Activated T-helper 1 cell treated with Interleukin-2 at 50 U/mL for 16 hours (primary cell): ENCODE data around the gene ABL1.
"Not testable (repeated sequence)": the region's sequence is repeated elsewhere in the genome, so short reads cannot be mapped to it uniquely, and the experiment has no call there.

Source experiments
- DNase-seq: peaks from one replicate; pipeline ENCODE4 v3.0.0-alpha.2; 2020; ENCODE audit warnings: low read depth

ABL1 gene

GRCh38 chr9:130825351-130825651 is 9.8 kb upstream of the ABL1 start:
- no peak for DNase-seq

- no peak for DNase-seq
Measured at GRCh38 chr9:130825809-130826208, 9.2 kb upstream of the ABL1 start.

GRCh38 chr9:130829762-130830161 is 5.3 kb upstream of the ABL1 start:
- DNase-seq, result no peak

- no peak for DNase-seq
Measured at GRCh38 chr9:130830231-130830760, 4.8 kb upstream of the ABL1 start.

GRCh38 chr9:130831077-130831476 is 4.0 kb upstream of the ABL1 start:
- no peak for DNase-seq

DNA sequence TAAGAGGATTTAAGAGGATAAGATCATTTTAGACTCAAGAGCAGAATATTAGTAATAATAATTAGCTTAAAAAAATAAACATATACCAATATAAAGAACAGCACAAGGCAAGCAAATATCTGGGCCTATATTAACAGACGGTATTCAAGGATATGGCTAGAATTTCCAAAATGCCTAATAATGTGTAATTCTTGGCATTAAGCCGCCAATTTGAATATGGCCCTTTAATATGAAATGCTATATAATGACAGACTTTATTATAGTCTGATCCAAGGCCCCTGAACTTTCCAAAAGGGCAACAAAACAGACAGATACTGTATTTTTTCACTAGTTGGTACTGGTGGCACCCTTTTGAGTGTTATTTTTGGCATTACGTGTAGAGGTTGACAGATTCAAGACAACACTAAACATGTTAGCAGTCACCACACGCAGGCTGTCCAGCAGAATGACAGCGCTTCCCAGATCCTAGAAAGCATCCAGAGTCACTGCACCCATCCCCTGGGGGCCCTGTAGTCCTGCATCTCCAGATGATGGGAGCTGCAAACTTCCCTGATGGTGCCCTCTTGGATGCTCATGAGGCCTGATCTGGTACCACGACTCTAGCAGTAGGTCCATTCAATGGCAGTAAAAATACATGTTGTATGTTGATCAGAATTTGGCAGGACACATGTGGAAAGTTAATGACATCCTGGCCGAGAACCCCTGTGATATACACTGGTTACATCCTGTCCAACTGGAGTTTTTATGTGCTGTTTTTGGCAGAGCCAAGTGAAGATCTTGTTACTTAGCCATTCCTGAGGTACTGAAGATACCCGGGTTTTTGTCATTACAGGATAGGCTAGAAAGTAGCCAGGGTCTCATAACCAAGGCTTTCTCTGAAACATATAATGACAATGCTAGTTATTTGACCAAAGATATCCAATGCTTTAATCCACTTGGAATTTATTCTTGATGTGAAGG is 1.7 kb upstream of the ABL1 start:
- no peak for DNase-seq

DNA sequence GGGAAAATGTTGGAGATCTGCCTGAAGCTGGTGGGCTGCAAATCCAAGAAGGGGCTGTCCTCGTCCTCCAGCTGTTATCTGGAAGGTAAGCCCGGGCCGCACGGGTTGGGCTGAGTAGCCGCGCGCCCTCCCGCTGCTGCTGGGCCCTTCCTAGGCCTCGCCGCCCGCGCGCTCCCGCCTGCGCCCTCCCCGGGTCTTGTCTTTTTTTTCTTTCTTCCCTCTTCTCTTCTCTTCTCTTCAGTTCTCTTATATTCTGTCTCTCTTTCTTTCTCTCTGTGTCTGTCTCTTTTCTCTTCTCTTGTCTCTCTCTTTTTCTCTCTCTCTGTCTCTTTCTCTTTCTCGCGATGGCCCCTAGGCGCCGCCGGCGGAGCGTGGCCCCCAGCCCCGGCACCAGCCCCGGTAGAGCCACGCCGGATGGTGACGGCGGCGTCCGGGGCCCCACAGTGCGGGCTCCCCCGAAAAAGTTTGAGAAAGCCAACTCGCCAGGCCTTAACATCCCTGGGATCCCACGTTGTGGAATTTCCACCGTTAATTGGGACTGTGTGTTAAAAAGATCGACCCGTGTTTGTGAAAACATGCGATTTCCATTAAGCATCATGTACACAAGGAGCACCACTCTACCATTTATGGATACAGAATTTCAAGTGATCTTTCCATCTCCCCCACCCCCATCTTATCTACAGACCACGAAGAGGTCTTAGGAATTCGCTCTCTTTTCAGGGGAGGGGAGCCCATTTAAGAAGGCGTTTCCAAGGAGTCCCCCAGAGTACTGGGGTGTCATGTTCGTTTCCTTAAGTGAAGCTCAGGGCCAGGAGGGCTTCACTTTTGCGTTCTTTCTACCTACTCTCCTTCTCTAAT is 616 bp downstream of the ABL1 start:
- no peak for DNase-seq

DNA sequence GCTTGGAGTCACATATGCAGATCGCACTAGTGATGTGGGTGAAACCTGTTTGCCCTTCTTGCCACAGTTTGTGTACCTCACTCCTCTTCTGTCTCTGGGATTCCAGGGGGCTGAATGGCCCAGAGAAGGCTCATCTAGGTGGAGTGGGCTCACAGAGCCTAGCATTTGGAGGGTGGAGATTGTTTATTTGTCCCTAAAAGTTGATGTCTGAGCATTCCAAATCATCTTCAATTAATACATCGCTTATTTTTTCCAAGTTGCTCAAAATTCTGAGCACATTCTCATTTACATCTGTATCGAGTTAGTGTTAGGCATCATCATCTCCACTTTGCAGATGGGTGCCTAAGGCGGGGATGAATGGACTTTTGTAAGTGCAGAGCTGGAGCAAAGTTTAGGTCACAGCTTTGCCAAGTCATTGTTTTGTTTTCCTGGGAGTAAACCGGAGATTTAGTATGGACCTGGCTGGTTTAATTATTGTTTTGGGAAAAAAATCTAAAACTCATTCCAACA is 2.0 kb downstream of the ABL1 start:
- DNase-seq, result no peak

- DNase-seq, result no peak
Measured at GRCh38 chr9:130837643-130838042, 2.6 kb downstream of the ABL1 start.

GRCh38 chr9:130839132-130840111 is 4.4 kb downstream of the ABL1 start:
- DNase-seq, result no peak

DNA sequence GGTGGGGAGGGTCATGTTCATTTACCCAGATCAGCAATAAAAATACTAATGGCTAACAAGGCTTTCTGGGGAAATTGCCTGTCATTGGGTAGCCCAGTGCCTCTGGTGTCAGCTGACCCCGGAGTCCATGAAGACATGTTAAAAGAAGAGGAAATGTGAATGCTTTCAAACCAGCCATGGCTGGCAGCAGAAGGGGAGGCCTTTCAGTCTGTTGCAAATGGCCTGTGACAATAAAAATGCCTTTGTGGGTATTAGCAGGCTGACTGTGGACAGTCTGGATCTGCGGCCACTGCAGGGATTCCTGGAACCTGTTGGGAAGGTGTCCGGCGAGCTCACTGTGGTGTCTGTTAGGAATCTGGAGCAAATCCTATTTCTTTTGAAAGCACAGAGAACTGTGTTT is 7.5 kb downstream of the ABL1 start:
- no peak for DNase-seq

GRCh38 chr9:130843049-130843908 is 8.2 kb downstream of the ABL1 start:
- no peak for DNase-seq

GRCh38 chr9:130844044-130844451 is 9.0 kb downstream of the ABL1 start:
- no peak for DNase-seq

DNA sequence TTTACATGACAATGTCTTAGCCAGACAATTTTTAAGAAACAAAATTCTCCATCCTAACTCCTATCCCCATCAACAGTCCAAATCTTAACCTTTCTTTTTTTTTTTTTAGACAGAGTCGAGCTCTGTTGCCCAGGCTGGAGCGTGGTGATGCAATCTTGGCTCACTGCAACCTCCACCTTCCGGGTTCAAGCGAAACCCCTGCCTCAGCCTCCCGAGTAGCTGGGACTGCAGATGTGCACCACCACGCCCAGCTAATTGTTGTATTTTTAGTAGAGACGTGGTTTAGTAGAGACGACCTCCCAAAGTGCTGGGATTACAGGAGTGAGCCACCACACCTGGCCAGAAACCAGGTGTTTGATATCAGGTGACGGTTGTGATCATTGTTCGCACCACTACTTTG is 10.2 kb downstream of the ABL1 start:
- no peak for DNase-seq

DNA sequence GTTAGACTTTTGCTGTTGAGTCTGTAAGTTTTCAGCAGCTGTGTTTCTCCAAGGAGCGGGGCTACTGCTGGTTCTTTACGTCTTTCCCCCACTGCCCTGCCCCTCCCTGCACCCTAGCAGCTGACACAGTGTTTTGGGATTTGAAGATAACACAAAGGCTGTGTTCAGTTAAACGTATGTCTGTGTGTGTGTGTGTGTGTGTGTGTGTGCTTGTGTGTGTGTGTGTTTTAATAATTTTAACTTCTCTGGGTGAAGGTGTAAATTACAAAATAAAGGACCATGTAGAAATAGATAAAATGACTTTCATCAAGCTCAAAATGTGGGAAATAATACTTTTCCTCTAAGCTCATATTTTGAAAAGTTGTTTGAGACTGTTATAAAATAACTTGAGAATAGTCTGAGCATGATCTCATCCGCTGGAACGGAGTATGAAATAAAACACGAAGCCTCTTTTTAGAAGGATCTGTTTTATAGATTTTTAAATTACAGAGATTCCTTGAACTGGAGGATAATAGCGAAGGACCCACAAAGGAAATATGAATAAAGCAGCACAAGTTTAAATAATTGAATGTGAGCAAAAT is 10.9 kb downstream of the ABL1 start:
- DNase-seq, result no peak

- DNase-seq, result no peak
Measured at GRCh38 chr9:130846487-130847305, 11.6 kb downstream of the ABL1 start.

DNA sequence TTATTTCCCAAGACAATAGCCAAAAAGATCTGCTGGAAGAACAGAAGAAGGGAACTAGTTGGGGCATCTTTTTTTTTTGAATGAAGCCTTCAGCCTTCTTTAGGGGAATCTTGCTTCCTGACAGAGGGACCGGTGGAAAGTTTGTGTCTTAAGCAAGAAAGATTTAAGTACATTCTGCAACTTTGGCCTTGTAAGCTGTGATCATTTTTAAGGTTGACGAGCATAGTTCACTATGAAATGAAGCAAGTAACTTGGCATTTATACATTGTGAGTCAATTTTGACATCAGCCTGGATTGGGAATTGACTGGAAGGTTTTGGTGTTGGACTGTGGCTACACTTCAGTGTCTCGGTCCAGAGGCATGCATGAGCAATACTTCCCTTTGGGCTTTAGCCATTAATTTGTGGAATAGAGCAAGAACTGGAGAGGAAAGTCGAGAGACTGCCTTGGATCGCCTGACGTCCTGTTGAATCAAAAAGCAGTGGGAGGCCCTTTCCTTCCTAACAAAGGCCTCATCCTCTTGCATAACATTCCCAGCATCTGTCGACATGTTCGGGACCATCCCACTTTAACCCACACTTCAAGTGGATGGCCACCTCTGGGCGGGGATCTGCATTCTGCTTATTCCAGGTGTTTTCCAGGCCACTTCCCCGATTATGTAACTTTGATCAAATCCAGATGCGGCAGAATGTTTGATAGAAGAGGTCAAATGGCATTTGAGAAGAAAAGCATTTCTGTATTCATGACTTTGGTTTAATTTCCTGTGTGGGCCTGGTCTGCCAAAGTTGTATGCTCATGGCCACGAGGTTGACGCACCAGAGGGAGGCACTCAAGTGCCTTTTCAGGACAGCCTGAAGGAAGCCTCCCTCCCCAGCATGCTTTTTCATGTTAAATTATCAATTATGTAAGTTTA is 12.5 kb downstream of the ABL1 start:
- no peak for DNase-seq

DNA sequence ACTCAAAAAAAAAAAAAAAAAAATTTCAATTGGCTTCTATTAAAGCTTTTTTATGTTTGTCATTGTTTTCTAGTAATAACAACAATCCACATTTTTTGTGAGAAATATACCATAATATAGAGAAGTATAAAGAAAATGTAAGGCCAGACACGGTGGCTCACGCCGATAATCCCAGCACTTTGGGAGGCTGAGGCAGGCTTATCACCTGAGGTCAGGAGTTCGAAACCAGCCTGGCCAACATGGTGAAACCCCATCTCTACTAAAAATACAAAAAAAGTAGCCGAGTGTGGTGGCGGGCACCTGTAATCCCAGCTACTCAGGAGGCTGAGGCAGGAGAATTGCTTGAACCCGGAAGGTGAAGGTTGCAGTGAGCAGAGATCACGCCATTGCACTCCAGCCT is 13.5 kb downstream of the ABL1 start:
- DNase-seq, result not testable (repeated sequence)
